GM19035 (cell line): Measurements from ENCODE around the gene CAMTA1.

Experiments used
- ATAC-seq: cut with Tn5 transposase; IDR thresholded peaks from one replicate; pipeline ENCODE4 v1.9.1; 2021; ENCODE audit not compliant: unreplicated experiment

CAMTA1 gene

DNA sequence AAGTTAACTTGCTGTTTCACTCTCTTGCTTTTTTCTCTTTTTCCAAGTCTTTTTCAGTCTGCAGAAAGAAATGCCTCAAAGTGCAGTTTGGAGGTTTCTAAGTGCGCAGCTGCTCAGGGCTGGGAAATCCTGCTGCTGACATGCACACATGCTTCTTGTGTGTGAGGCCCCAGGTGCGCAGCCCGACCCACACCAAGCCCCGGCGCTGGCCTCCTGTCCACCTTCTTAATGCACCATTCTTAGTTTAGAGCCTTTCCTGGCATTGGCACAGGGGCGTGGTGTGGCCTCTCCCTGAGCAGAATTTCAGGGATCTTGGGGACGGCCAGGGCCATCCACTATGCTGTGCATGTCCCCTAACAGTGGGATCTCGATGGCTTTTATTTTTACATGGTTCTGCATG is 315.2 kb downstream of the CAMTA1 start:
- no peak for ATAC-seq

DNA sequence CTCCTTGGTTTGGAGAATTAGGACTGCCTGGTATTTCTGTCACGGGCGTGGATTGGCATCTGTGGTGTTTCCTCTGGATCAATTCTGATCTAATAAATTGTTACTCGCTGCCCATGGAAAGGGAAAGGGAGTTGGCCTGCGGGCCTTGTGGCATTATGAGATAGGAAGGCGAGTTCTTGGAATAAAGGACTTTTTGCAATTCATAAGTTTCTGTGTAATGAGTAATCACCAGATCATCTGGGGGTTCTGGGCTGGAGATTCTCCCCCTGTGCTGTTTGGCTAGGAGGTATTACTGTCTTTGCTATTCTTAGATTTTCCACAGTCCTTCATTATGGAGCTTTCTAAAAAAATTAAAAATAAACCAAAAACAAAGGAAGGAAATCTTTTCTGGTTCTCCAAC is 315.9 kb downstream of the CAMTA1 start:
- ATAC-seq: no peak

DNA sequence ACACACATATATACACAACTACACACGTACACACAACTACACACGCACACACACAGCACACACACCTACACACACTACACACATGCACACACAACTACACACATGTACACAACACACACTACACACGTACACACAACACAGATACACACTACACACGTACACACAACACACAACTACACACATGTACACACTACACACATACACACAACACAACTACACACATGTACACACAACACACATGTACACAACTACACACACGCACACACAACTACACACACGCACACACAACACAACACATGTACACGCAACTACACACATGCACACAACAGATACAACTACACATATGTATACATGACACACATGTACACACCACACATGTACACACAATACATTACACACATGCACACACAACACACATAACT is 318.1 kb downstream of the CAMTA1 start:
- ATAC-seq: no peak

DNA sequence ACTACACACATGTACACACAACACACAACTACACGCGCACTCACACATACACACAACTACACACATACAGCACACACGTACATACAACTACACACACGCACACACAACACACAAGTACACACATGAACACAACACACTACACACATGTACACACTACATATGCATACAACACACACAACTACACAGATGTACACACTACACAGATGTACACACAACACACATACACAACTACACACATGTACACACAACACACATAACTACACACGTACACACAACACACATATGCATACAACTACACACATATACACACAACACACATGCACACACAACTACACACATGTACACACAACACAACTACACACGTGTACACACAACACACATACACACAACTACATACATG is 318.6 kb downstream of the CAMTA1 start:
- ATAC-seq: no peak

DNA sequence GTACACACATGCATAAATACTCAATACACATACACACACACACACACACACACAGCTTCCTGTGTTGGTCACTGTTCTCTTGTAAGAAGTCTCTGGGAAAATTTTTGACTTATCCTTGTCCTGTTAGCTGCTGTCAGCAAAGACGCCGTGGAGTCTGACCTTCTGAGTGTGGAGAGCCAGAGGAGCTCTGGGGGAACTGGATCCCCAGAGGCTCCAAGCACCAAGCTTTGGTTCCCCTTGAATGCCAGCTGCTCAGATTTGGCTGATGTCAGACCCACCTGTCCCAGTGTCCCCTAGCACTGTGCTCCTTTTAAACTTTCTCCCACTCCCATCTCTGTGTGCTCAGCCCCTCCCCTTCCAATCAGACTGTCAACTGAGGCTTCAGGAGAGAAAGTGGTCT is 319.1 kb downstream of the CAMTA1 start:
- ATAC-seq: no peak

DNA sequence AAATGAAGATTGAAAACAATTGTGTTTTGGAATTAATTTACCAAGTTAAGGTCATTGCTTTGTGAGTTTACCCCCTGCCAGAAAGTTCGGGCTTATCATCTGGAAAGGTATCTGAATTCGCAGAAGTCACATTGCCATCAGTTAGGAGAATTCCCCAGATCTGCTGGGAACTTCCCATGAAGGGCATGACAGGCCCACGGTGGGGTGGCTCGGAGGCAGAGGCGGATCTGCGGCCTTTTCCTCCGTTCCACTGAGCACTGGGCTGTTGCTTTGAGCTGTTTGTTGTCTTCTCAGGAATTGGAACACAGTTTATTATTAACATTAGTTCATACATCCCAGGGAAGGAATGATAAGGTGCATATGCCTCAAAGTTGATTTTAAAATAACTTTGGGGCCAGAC is 320.0 kb downstream of the CAMTA1 start:
- no peak for ATAC-seq

DNA sequence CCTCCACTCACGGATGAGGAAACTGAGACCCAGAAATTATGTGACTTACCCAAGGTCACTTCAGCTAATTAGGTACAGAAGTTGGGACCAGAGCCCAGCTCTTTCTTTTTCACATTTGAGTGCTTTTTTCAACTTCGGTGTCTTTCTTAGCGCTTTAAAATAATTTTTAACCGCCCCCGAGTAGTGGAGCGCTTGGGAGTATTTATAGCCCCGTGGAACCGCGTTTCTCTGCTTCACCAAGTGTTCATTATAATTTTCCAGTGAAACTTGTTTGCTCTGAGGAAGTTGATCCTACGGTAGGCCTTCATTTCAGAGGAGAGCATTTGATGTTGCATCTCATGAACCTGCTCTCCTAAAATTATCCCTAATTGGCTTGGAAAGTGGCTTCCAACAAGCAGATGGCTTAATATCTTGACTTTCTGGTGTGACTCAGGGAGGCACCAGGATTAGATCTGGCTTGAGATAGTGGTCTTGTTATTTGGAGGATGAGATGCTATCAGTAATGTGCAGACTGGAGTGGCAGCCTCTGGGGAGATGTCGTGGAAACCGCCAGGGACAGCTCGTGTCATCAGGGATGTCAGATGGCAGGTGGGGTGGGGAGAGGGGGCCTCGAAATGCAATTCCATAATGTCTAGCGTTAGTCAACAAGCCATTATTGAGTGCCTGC is 321.3 kb downstream of the CAMTA1 start:
- no peak for ATAC-seq

DNA sequence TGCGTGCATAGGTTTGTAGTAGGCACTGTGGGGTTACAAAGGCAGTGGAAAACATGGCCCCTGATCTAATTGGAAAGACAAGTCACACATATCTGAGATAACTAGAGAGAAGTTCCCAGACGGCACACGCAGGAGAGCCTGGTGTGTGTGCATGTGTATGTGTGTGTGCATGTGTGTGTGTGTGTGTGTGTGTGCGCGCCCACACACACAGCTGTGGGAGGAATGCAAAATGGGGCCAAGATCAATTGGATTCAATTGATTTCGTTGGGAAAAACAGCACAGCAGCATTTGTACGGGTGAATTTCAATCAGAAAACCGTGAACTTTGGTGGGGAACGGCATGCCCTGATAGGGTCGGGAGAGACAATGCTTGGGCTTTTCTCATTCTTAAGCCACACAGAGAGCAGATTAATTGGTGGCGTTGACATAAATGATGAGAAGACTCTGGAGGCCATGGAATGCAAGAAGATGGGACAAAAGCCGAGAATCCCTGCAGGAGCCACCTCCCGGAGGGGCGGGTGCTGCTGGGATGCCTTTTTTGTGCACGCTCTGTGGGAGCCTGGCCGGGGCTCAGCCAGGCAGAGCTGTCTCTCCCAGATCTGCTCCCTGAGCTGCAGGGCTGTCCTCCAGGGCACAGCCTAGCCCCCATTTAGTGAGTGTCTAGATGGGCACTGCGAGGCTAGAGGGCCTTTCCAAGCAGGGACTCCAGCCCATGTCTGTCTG is 322.0 kb downstream of the CAMTA1 start:
- no peak for ATAC-seq

DNA sequence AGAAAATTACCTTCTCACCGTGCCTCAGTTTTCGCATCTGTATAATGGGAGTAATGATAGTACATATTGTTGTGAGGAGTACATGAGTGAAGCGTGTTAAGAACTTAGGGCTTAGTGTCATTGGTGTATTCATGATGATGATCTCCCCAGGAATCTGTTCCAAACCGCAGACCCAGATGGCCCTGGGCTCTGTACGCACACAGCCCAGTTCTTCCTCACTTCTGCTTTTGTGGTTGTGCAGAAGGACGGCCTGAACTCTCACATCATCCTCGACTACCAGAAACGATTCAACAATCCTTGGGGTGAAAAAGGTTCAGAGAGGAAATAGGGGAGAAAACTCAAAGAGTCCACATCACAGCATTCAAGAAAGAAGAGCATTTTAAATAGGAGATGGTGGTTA is 323.0 kb downstream of the CAMTA1 start:
- ATAC-seq: no peak

DNA sequence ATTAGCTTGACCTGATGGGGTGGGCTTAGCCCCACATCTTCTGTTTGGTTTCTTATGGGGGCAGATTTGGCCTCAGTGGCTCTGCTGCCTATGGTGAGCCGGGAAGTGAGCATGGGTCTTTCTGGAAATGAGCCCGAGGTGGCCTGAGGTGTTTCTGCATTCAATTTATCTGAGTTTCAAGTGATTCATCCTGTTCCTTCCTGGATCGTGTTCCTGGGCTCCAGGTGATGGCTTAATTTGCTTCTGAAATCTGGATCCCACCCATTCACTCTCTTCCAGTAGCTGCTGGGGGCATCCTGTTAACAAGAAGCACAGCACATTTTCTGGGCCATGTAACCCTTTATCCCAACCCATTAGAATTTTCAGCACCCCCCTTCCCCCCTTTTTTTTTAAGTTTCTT is 324.6 kb downstream of the CAMTA1 start:
- no peak for ATAC-seq

DNA sequence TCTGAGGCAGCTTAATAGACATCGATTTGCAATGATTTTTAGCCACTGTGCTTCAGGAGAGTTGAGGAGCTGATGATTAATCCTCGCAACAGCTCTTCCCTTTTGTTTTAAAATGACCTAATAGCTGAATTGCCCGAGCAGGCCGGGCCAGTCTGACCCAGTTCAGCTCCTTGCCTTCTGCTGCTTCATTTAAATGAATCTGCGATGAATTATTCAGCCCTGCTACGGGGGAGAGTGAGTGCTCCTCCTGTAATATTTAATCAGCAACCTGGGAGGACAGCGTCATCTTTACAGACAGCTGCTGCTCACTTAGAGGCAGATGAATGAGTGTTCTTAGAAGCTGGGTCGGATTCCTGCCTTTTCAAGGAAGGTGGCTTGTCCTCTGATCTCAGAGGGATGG is 325.1 kb downstream of the CAMTA1 start:
- no peak for ATAC-seq

DNA sequence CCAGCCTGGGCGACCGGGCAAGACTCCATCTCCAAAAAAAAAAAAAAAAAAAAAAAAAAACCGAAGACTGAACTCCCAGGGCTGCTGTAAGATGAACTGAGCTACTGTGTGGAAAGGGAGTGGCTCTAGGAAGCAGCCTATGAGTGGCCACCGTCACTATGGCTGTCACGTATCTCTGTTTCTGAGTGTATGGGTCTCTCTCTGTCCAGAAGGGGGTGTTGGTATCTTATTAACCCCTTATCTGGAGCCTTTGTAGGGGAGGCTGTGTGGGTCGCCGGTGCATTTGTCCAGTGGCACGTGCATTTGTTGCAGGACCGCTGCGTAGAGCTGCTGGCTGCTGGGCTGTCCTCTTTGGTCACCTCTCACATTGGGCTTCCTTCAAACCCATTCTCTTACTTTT is 326.6 kb downstream of the CAMTA1 start:
- no peak for ATAC-seq

DNA sequence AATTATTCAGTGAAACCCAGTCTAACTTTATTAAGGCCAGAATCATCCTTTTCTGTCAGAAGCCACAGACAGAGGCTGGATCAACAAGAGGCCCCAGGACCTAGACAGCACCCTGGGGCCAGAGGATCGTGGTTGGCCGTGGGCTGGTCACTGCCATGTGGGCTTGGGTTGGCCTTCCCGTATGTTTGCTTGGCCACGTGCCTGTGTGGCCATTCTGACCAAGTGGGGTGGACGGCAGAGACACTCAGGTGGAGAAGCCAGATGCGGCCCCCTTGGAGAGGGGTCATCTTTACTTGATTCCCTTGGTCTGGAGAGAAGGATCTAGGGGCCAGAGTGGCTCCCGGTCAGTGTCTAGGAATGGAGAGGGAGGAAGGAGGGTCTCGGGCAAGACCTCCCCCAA is 327.9 kb downstream of the CAMTA1 start:
- ATAC-seq: no peak

DNA sequence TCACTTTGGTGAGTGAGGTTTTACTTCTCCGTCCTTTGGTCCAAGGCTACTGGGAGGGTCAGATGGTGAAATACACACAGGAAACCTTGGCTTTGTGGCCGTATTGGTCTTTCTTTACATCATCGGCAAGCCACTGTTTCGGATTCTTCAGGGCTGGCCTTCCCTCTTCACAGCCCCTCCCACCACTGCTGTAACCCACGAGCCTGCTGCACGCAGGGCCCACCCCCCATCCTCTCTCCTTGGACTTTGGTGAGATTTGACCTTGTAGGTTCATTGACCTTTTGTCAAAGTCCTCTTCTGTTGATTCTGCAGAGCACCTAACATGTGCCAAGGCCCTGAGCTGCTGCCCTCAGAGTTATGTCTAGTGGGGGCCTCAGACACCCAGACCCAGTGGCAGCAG is 328.6 kb downstream of the CAMTA1 start:
- no peak for ATAC-seq

DNA sequence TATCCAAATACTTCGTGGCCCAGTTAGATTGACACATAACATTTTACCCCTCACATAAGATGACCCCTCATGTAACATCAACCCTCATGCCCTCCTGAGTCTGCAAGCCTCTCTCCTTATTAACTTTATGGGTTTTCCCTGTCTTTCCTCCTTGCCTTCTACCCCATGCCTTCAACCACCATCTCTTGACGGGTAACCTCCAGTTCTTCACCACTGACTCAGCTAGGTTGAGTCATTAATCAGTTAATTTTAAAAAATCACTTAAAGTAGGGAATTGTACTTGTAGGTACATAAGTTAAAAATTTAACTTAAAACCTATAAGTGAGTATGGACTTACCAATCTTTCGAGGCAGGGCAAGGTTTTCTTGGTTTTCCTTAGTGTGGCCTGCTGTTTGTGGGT is 330.7 kb downstream of the CAMTA1 start:
- ATAC-seq: no peak

DNA sequence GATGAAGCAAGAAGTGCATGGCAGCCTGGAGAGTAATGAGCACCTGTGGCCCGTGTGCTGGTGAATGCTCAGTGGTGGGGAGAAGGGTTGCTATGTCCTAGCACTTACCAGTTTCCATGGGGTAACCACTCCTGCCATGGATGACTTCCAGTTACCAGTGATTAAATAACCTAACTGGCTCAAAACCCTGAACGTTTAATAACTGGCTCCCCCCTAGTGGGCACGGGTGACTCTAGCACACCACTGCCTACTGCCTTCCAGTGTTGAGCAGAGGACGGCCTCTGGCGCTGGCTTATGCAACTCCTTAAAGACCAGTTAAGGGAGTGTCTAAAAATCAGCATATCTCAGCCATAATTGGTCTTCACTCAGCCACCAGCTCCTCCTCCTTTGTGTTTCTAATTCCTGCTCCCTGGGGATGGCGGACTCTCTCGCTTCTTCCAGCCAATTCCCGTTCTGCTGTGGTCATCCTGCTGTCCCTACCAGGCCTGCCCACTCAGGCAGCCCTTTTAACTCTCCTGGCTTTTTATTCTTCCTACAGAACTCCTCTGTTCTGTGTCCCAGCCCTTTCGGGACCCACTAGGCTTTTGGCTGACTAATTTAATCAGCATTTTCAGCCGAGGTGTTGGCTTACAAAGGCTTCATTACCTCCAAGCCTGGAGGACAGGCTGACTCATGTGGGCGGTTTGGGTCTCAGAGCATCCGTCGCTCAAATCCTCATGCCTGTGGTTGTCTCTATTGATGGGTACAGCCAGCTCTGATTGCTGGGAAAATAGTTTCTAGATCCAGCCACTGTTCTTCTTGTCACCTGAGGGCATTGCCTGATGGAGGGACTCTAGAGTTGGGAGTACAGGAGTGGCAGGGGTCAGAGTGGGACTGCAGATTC is 332.4 kb downstream of the CAMTA1 start:
- ATAC-seq: no peak

DNA sequence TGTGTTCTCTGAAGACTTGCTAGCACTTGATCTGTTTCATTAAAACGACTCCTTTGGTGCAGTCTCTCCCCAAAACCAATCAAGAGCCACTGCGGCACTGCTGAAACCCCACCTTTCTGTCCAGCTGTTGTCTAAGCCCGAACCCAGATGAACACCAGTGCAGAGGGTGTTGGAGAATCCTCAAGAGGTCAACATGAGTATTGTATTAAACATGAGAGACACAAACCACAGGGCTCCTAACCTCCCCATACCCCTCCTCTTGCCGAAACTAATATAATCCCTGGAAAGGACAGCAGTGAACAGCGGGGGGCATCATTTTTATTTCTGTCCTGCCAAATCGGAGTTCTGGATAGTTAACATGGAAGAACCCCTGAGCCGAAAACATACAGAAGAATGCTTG is 333.9 kb downstream of the CAMTA1 start:
- ATAC-seq: no peak

DNA sequence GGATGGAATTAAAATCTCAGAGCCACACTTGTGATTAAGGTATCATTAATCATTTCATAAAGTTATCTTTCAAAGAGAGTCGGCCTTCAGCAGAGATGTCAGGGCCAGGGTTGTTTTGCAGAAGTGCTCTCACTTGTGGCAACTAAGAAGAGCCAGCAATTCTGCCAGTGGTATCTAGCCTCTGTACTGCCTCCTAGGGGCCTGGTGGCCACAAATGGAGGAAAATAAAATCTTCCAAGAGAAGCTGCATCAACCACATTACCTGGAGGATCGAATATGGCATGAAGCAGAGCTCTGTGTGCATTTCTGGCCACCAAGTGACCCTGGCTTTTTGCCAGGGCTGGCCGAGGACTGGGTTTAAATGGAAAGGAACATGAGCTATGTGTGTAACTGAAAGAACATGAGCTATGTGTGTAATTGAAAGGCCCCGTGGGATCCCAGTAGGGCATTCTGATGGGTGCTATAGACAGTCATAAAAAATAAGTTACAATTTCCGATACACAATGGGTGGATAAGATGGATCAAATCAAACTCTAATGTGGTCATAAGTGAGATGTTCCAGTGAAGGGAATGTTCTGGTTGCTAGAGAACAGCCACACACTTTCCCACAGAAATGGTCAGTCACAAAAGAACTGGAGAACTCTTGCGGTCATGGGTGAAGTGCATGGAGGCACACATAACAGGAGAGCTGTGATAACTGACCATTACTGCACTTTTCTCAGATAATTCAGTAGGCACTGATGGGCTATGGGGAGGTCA is 335.8 kb downstream of the CAMTA1 start:
- ATAC-seq: no peak

DNA sequence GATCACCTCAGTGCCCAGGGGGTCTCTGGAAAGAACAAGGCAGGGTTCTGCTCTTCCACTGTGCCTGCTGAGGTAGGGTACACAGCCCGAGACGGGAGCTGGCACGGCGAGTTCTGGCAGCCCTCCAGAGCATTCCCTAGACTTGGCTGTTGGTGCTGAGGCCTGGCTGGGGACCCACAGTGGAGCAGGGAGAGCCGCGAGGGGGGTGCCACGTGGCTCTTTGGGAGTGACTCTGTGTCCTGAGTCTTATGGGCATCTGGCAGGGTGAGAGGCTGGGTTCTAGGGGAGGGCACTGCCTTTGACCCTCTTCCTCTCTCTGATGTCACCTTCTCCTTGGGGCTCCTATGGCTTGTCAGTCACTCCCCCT is 336.4 kb downstream of the CAMTA1 start:
- no peak for ATAC-seq

DNA sequence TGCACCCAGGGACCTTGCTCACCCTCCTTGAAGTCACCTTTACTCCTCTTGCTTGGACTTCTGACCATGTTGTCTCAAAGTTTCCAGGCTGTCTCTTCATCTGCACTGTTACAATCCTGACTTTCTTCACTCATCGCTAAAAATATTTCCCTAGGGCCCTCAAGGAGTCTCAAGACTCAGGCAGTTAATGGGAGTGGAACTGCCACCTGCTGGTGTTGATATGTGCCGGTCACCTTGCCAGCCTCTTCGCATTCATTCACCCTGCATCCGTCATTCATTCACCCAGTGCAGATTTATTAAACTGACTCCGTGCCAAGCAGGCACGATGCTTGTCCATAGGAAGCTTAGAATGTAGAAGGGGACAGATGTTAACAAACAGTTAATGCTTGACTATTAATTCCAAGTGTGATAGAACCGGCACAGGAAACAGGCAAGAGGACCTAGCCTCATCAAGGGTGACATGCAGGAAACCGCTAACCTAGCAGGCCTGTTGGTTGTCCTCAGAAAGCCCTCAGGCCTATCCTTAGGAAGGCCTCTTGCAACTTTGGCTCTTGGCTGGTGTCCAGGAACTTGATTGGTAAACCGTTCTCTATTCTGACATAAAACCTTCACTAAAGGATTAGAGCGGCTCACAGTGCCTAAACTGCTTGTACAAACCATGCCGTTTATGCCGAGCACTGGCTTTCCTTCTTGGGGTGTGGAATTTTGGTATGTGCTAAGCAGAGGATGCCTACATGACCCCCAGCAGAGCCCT is 342.2 kb downstream of the CAMTA1 start:
- ATAC-seq: no peak

DNA sequence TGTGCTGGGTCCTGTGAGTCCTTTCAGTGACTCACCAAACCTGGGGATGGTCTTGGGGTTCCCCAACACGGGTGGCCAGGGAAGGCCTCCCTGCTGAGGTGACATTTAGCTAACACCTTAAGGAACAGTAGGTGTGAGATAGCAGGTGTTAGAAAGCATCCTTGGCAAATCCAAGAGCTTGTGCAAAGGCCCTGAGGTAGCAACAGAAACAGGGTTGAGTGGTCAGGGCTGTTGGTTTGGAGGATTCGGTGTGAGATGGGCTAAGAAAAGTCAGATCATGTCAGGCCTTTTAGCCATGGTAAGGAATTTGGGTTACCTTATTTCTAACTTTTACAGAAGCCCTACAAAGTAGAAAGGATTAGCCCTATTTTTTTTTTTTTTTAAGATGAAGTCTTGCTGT is 343.0 kb downstream of the CAMTA1 start:
- no peak for ATAC-seq
